ENCODE measurements around the gene SORT1. TPM values are rescaled to one million over a fixed set of nuclear protein-coding genes. Genes with fewer than 3 reads are reported as not detected.
"Not testable (repeated sequence)": the region's sequence is repeated elsewhere in the genome, so short reads cannot be mapped to it uniquely, and the experiment has no call there.

Gene SORT1
- polyA plus RNA-seq, 6 donors from 2014 or later, result 0.16 to 1.3 (median 0.34) TPM; not detected in 2

DNA sequence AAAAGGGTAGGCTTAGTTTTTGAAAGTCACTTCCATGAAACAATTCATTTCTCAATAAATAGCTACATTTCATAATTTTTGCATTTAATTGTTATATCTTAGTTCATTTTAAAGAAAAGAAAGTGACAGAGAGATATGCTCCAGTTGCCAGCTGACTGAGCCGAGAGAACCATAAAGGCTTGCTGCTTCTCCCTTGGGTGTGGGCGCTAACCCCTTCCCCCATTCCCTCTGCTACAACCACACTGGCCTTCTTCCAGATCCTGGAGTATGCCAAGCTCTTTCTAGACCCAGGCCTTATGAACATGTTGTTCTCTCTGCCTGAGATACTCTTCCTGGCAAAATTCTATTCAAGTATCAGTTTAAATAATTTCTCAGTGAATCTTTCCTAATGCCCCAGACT is 12.3 kb downstream of the SORT1 start:
- H3K36me3 Mint-ChIP-seq, result peaks cover 0 to 7% of the 10 kb centered on the region in 2 donors
- peaks cover 39 to 52% (median 47%) of the 10 kb centered on the region in 3 donors for H3K27me3 Mint-ChIP-seq
- H3K4me1 Mint-ChIP-seq, result peaks cover 0 to 9% (median 5%) of the 10 kb centered on the region in 3 donors
- DNase-seq (no peak), ATAC-seq (ENCODE audit: low read depth in 2 of 2) (no peak)
- H3K9me3 Mint-ChIP-seq, result peaks cover 0 to 5% (median 0%) of the 10 kb centered on the region in 7 donors
- H3K4me3 Mint-ChIP-seq, result no peak overlapping the region
- peak overlapping the region in 1 of 6 donors; percentile 41 for H3K27ac Mint-ChIP-seq

DNA sequence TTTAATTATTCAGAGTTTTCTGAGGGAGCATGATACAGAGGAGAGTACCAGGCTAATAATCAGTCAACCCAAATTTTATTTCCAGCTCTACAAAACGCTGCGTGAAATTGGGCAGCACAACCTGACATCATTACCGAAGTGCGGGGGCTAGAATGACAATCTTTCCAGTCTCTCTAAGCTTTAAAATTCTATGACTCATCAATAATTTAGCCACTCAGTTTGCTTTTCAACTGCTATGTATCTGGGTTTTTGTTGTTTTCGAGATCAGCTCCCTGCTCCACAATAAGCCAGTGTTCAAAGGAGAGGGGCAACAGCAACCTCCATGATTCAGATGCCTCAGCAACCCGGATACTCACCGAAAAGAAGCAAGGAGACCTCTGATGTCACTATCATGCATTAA is 13.9 kb downstream of the SORT1 start:
- no peaks in the 10 kb centered on the region for H3K36me3 Mint-ChIP-seq
- H3K9me3 Mint-ChIP-seq, result peaks cover 0 to 1% (median 0%) of the 10 kb centered on the region in 7 donors
- H3K4me3 Mint-ChIP-seq, result no peak overlapping the region
- ATAC-seq (ENCODE audit: low read depth in 2 of 2) (no peak), DNase-seq (no peak)
- H3K27ac Mint-ChIP-seq, result no peak overlapping the region
- H3K27me3 Mint-ChIP-seq, result peaks cover 26 to 37% (median 32%) of the 10 kb centered on the region in 3 donors
- H3K4me1 Mint-ChIP-seq, result no peaks in the 10 kb centered on the region

DNA sequence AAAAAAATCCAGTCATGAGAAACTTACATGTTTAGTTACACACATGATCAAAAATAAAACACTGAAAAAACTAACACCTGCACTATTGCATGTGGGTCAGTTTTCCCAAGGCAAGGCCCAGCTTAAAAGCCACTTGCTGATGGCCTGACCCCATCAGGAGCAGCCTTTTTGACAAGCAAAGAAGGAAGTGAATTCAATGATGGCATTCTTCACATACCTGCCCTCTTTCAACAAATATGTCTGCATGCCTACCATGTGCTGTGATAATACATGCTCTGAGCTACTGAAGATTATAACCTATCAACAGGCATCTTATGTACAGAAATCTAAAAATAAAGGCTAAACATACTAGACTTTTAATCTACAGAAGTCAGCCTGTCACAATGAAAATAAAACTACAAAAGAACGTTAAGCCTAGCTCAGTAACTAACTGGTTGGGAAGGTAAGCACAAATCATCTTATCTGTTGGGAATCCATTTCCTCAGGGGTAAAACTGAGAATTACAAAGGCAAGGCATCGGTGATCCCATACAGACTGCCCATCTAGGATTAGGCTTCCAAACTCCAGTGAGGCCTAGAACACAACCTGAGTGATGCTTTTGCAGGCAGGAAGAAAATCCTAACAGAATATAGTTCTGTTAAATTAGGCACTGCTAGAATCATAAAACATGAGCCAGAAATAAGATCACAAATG is 14.5 kb downstream of the SORT1 start:
- Mint-ChIP-seq H3K27me3 (peaks cover 22 to 33% (median 27%) of the 10 kb centered on the region in 3 donors), H3K4me3 (no peak overlapping the region)

GRCh38 chr1:109381573-109381972 is 16.1 kb downstream of the SORT1 start:
- peaks cover 19 to 22% (median 22%) of the 10 kb centered on the region in 3 donors for H3K27me3 Mint-ChIP-seq
- no peak overlapping the region for H3K4me3 Mint-ChIP-seq
- DNase-seq (no peak), ATAC-seq (ENCODE audit: low read depth in 2 of 2) (no peak)
- no peak overlapping the region for H3K27ac Mint-ChIP-seq
- H3K36me3 Mint-ChIP-seq, result no peaks in the 10 kb centered on the region
- H3K9me3 Mint-ChIP-seq, result peaks cover 0 to 1% (median 0%) of the 10 kb centered on the region in 7 donors
- no peaks in the 10 kb centered on the region for H3K4me1 Mint-ChIP-seq

More for the DNA sequence above, 14.5 kb downstream of the SORT1 start:
- no peak overlapping the region for H3K27ac Mint-ChIP-seq
- ATAC-seq (ENCODE audit: low read depth in 2 of 2) (no peak), DNase-seq (no peak)
- H3K36me3 Mint-ChIP-seq, result no peaks in the 10 kb centered on the region
- no peaks in the 10 kb centered on the region for H3K4me1 Mint-ChIP-seq
- H3K9me3 Mint-ChIP-seq, result peaks cover 0 to 1% (median 0%) of the 10 kb centered on the region in 7 donors

DNA sequence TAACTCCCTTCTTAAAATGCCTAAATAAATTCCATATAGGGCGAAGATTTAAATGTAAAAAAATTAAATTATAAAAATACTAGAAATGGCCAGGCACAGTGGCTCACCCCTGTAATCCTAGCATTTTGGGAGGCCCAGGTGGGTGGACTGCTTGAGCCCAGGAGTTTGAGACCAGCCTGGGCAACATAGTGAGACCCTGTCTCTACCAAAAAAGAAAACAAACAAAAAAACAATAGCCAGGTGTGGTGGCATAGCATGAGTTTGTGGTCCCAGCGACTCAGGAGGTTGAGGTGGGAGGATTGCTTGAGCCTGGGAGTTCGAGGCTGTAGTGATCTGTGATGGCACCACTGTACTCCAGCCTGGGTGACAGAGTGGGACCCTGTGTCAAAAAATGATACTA is 17.8 kb downstream of the SORT1 start:
- no peak for DNase-seq
- Mint-ChIP-seq H3K9me3 (peaks cover 0 to 1% (median 0%) of the 10 kb centered on the region in 7 donors), H3K27me3 (peaks cover 8 to 20% (median 10%) of the 10 kb centered on the region in 3 donors), H3K27ac (no peak overlapping the region), H3K4me1 (no peaks in the 10 kb centered on the region), H3K4me3 (no peak overlapping the region), H3K36me3 (no peaks in the 10 kb centered on the region)
- no peak for ATAC-seq (ENCODE audit: low read depth in 2 of 2)

GRCh38 chr1:109379422-109379821 is 18.3 kb downstream of the SORT1 start:
- ATAC-seq (ENCODE audit: low read depth in 2 of 2) (no peak), DNase-seq (no peak)
- H3K9me3 Mint-ChIP-seq, result peaks cover 0 to 4% (median under 1%) of the 10 kb centered on the region in 7 donors
- no peaks in the 10 kb centered on the region for H3K4me1 Mint-ChIP-seq
- no peaks in the 10 kb centered on the region for H3K36me3 Mint-ChIP-seq
- H3K4me3 Mint-ChIP-seq, result no peak overlapping the region
- H3K27ac Mint-ChIP-seq, result no peak overlapping the region
- H3K27me3 Mint-ChIP-seq, result peaks cover 3 to 15% (median 5%) of the 10 kb centered on the region in 3 donors

GRCh38 chr1:109377698-109378097 is 20.0 kb downstream of the SORT1 start:
- DNase-seq (no peak), ATAC-seq (ENCODE audit: low read depth in 2 of 2) (no peak)
- no peak overlapping the region for H3K4me3 Mint-ChIP-seq
- peaks cover 0 to 4% (median 0%) of the 10 kb centered on the region in 7 donors for H3K9me3 Mint-ChIP-seq
- H3K36me3 Mint-ChIP-seq, result no peaks in the 10 kb centered on the region
- no peak overlapping the region for H3K27ac Mint-ChIP-seq
- peaks cover 0 to 11% (median 7%) of the 10 kb centered on the region in 3 donors for H3K27me3 Mint-ChIP-seq
- H3K4me1 Mint-ChIP-seq, result no peaks in the 10 kb centered on the region

- H3K9me3 Mint-ChIP-seq; H3K4me3 Mint-ChIP-seq; H3K27ac Mint-ChIP-seq; ATAC-seq (ENCODE audit: low read depth in 2 of 2); H3K36me3 Mint-ChIP-seq; DNase-seq: not testable (repeated sequence)
- H3K4me1 Mint-ChIP-seq, result peaks cover 0 to 13% (median 2%) of the 10 kb centered on the region in 3 donors
- H3K27me3 Mint-ChIP-seq, result peaks cover 13 to 25% (median 22%) of the 10 kb centered on the region in 3 donors
Observed at GRCh38 chr1:109373696-109374095, 24.0 kb downstream of the SORT1 start.

DNA sequence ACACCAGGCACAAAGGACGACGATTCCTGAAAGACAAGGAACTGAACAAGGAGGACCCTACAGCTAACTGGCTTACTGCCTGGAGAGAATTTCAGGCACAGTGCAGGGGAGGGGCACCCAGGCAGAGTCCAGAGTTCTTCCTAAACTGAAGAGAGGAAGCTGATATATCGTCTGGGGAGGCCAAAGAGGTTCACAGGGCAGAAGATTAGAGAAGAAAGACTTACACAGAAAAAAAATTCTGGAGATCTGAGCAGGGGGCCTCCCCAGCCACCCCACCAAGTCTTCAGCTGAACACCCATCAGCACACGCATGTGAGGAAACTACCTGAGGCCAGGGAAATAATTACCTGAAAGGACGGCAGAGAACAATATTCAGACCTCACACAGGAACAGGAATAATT is 24.6 kb downstream of the SORT1 start:
- Mint-ChIP-seq H3K27me3 (peaks cover 13 to 25% (median 22%) of the 10 kb centered on the region in 3 donors), H3K27ac (no peak overlapping the region)

GRCh38 chr1:109372281-109372680 is 25.4 kb downstream of the SORT1 start:
- DNase-seq, result no peak
- no peak overlapping the region for H3K4me3 Mint-ChIP-seq
- peaks cover 0 to 4% (median 0%) of the 10 kb centered on the region in 7 donors for H3K9me3 Mint-ChIP-seq
- ATAC-seq (ENCODE audit: low read depth in 2 of 2), result no peak
- no peak overlapping the region for H3K27ac Mint-ChIP-seq
- peaks cover 0 to 13% (median 2%) of the 10 kb centered on the region in 3 donors for H3K4me1 Mint-ChIP-seq
- peaks cover 17 to 25% (median 22%) of the 10 kb centered on the region in 3 donors for H3K27me3 Mint-ChIP-seq
- H3K36me3 Mint-ChIP-seq, result no peaks in the 10 kb centered on the region

More for the DNA sequence above, 24.6 kb downstream of the SORT1 start:
- H3K4me3 Mint-ChIP-seq, result no peak overlapping the region
- peaks cover 0 to 13% (median 2%) of the 10 kb centered on the region in 3 donors for H3K4me1 Mint-ChIP-seq
- H3K36me3 Mint-ChIP-seq, result no peaks in the 10 kb centered on the region
- H3K9me3 Mint-ChIP-seq, result peaks cover 0 to 4% (median 0%) of the 10 kb centered on the region in 7 donors
- DNase-seq, result no peak
- ATAC-seq (ENCODE audit: low read depth in 2 of 2), result no peak

- peaks cover 0 to 13% (median 2%) of the 10 kb centered on the region in 3 donors for H3K4me1 Mint-ChIP-seq
- peaks cover 17 to 33% (median 22%) of the 10 kb centered on the region in 3 donors for H3K27me3 Mint-ChIP-seq
- no peaks in the 10 kb centered on the region for H3K36me3 Mint-ChIP-seq
- peaks cover 0 to 4% (median 0%) of the 10 kb centered on the region in 7 donors for H3K9me3 Mint-ChIP-seq
- no peak overlapping the region for H3K4me3 Mint-ChIP-seq
- no peak for ATAC-seq (ENCODE audit: low read depth in 2 of 2)
- DNase-seq, result no peak
- H3K27ac Mint-ChIP-seq, result peak overlapping the region in 1 of 6 donors; percentile 31
Observed at GRCh38 chr1:109371341-109371739, 26.4 kb downstream of the SORT1 start.

- ATAC-seq (ENCODE audit: low read depth in 2 of 2) (no peak), DNase-seq (no peak)
- H3K36me3 Mint-ChIP-seq, result no peaks in the 10 kb centered on the region
- H3K27ac Mint-ChIP-seq, result peak overlapping the region in 1 of 6 donors; percentile 31
- H3K27me3 Mint-ChIP-seq, result peaks cover 17 to 31% (median 22%) of the 10 kb centered on the region in 3 donors
- H3K9me3 Mint-ChIP-seq, result peaks cover 0 to 4% (median 0%) of the 10 kb centered on the region in 7 donors
- peaks cover 0 to 13% (median 2%) of the 10 kb centered on the region in 3 donors for H3K4me1 Mint-ChIP-seq
- H3K4me3 Mint-ChIP-seq, result peak overlapping the region in 1 of 8 donors; percentile 45
Observed at GRCh38 chr1:109370712-109371340, 26.9 kb downstream of the SORT1 start.

DNA sequence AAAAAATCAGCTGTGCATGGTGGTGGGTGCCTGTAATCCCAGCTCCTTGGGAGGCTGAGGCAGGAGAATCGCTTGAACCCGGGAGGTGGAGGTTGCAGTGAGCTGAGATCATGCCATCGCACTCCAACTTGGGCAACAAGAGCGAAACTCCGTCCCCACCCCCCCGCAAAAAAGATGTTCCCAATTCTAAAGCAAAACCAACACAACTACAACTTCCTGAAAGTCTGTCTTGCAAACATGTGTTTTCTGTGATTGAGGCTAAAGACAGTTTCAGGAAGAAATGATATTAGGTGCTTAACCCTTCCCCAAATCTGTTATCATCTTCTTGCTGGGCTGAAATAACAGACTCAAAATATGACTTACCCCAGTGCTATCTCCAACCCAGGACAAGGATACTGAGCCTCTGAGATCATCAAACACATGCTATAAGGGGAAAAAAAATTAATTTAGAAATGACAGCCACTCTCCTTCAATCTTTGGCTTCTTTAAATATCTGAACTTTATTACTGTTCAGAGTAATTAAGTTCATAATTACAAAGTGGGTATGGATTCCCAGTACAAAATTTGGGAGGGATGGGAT is 28.5 kb downstream of the SORT1 start:
- H3K27me3 Mint-ChIP-seq, result peaks cover 20 to 28% (median 27%) of the 10 kb centered on the region in 3 donors
- H3K4me3 Mint-ChIP-seq, result no peak overlapping the region
- H3K4me1 Mint-ChIP-seq, result peaks cover 0 to 13% (median 2%) of the 10 kb centered on the region in 3 donors
- ATAC-seq (ENCODE audit: low read depth in 2 of 2), result no peak
- DNase-seq, result no peak
- H3K27ac Mint-ChIP-seq, result peak overlapping the region in 1 of 6 donors; percentile 27
- no peaks in the 10 kb centered on the region for H3K36me3 Mint-ChIP-seq
- no peaks in the 10 kb centered on the region for H3K9me3 Mint-ChIP-seq

All from naive B cell (primary cell).